ENCODE results near the gene ZNF565.

GRCh38 chr19:36209372-36209771 is 5.1 kb downstream of the ZNF565 start:
- TF ChIP-seq POLR2A (IDR thresholded peaks at IDR 0.05; ENCODE audit: low read length), result no peak
- TF ChIP-seq GATA1 (IDR thresholded peaks at IDR 0.05; ENCODE audit: low read depth, low read length), result no peak
